Heart left ventricle (tissue), 13 donors: ENCODE data around the gene DPH1.

ENCODE experiments used
- CTCF ChIP-seq, 12 donors: fragments of 200-600 bp; sonication (generic) in 4 of 12; IDR thresholded peaks; one replicate each; pipeline versions ENCODE4 v1.5.0 to v1.8.0; 2018 to 2022; ENCODE audit warnings: antibody characterized with exemption in 12 of 12, mild to moderate bottlenecking in 5 of 12
- POLR2A ChIP-seq, 2 donors: fragments of 450-650 bp; IDR thresholded peaks; one replicate each; pipeline ENCODE4 v1.6.1; 2017; ENCODE audit warnings: antibody characterized with exemption in 2 of 2, mild to moderate bottlenecking in 2 of 2, moderate library complexity in 2 of 2
- donor health status: ischemic (EF 13 %, LVEDD 7.1; RV severe dilation, severe dysfunction).
- donor health status: DM: no; HTN: yes; CAD: no.
- donor health status: DM: no; HTN: no; CAD: no.
- donor health status: ischemic (EF 25% LVEDD 6.9; RV normal size, moderate dysfunction).
- donor health status: ischemic (EF 25% LVEDD 5.7; RV mildly dilated, moderate dysfunction).
- donor health status: ischemic (EF 35%, LVEDD 5.7; RV mildly dilated, moderate dysfunction).
- donor health status: nonischemic (EF 11% LVEDD 7.7; RV severe dilation, severe dysfunction).
- donor health status: DM: yes; HTN: yes; CAD: no.
- donor health status: PGD.
- donor health status: ischemic (EF 29% LVEDD 5.4; RV normal size, mild dysfunction).
- donor health status: nonischemic (EF 23%, LVEDD 6.1; RV moderate dilation, normal function).

- TF ChIP-seq CTCF (IDR thresholded peaks at IDR 0.05) (no peak), POLR2A (IDR thresholded peaks at IDR 0.05) (no peak)
These were observed 1.2 kb upstream of the DPH1 start for GRCh38 chr17:2028737-2029136.
